Measurements from ENCODE around the gene MEGF9. TPM values are rescaled to one million over a fixed set of nuclear protein-coding genes. Genes with fewer than 3 reads are reported as not detected.

The MEGF9 gene
- total RNA-seq, 2 donors from 2014 or later: 15.3 to 23.8 TPM

DNA sequence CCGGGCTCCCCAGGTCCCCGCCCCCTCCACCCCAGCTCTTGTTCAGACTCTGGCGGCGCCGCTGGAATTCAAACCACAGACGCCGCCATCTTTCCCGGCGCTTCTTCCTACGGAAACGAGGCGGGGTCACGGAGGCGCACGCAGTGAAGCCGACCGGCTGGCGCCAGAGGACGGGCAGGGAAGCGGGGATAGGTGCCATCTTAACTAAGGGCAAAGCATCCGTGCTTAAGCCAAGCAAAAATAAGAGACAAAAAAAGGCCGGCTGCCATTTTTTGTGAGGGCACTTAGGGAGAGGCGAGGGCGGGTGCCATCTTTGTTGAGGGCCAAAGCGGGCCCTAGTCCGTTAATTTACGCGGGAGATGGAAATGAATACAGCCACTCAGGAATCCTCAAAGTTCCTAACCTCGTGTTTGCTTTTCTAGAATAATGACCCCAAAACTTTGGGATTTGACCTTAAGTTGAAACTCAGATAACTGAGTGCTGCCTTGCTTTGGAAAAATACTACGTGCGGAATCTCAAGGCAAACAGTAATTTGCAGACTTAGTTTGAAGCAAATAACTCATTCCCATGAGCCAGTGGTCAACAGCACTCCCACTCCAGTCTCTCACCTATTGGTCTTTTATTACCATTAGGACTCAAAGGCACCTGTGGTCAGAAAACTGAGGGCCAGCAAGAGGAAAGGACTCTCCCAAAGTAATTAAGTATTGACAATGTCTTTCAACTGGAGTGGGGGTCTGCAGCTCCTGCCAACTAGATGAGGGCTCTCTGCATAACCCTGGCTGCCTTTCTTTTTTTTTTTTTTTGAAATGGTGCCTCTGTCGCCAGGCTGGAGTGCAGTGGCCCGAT, 134.0 kb downstream of the MEGF9 start, which contains the start of gene CDK5RAP2:
Gene CDK5RAP2, minus strand, starts transcription at position 117 of the 846 bp plus-strand sequence. CDS start 189 bp downstream, outside the sequence.
- no peaks in the 10 kb centered on the region for H3K36me3 ChIP-seq
- H3K9me3 ChIP-seq: no peaks in the 10 kb centered on the region
- no peaks in the 10 kb centered on the region for H3K27me3 ChIP-seq
- TF ChIP-seq, protein P1, sequence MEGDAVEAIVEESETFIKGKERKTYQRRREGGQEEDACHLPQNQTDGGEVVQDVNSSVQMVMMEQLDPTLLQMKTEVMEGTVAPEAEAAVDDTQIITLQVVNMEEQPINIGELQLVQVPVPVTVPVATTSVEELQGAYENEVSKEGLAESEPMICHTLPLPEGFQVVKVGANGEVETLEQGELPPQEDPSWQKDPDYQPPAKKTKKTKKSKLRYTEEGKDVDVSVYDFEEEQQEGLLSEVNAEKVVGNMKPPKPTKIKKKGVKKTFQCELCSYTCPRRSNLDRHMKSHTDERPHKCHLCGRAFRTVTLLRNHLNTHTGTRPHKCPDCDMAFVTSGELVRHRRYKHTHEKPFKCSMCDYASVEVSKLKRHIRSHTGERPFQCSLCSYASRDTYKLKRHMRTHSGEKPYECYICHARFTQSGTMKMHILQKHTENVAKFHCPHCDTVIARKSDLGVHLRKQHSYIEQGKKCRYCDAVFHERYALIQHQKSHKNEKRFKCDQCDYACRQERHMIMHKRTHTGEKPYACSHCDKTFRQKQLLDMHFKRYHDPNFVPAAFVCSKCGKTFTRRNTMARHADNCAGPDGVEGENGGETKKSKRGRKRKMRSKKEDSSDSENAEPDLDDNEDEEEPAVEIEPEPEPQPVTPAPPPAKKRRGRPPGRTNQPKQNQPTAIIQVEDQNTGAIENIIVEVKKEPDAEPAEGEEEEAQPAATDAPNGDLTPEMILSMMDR (IDR thresholded peaks at IDR 0.05): no peak
- DNase-seq (ENCODE audit: low spot score): peak; percentile 95
- peak within 1 kb of the TSS; percentile 89 to 92 for H3K4me3 ChIP-seq
- H3K4me1 ChIP-seq: peaks cover 0 to 28% of the 10 kb centered on the region in 2 donors
- H3K27ac ChIP-seq: peak within 1 kb of the TSS; percentile 62 to 86

DNA sequence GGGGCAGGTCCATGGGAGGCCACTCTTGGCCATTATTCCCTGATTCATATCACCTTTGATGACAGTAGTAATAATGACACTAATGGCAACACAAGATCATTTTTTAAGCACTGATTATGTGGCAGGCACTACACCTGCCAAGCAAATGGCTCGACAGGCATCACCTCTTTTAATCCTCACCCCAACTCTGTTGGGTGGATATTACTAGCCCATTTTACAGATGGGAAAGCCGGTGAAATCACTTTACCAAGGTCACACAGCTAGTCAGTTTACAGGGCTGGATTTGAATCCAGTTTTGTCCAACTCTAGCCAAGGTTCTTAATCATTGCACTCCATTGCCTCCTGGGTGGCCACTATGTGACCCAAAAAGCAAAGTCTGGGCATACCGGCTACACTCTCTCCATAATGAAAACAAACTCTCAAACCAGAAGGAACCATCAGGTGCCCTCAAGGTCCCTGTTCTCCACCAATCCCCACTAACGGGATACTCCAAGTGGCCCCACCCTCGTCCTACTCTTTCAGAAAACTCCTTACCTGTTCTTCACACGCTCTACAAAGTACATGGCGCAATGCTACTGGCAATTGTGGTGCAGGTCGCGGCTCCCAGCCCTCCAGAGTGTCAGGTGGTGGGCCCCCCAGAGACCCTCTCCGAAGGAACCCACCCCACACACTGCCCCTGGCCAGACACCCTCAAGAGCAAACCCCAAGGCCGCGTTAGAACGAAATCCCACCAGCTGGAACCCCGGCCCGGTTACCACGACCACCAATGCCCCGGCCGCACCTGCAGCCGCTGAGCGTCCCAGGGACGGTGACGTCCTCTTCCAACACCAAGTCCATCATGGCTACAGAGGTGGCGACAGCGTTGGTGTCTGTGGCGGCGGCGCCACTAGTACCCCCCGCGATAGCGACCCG, 134.9 kb downstream of the MEGF9 start:
- TF ChIP-seq, protein P1 (IDR thresholded peaks at IDR 0.05): no peak
- no peaks in the 10 kb centered on the region for H3K36me3 ChIP-seq
- H3K9me3 ChIP-seq: no peaks in the 10 kb centered on the region
- H3K27me3 ChIP-seq: no peaks in the 10 kb centered on the region
- H3K27ac ChIP-seq: peak overlapping the region; percentile 62 to 86
- peaks cover 0 to 25% of the 10 kb centered on the region in 2 donors for H3K4me1 ChIP-seq
- H3K4me3 ChIP-seq: peak overlapping the region; percentile 89 to 92
- DNase-seq (ENCODE audit: low spot score): no peak

DNA sequence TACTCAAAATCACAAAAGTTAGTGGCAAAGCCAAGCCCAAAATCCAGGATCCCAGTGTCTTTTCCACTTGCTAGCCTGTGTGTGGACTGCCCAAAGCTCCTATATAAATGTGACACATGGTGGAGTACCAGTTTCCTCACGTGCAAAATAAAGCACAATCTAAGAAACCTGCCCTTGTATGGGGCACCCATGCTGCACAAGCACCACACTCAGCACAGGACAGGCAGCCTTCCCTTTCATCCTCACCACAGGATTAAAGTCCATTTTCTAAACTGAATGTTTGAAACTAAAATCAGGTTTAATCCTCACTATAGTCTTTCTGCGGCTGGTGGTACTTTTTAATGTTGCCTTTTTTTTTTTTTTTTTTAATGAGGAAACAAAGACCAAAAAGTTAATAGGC, 139.8 kb downstream of the MEGF9 start:
- H3K4me1 ChIP-seq: peaks cover 0 to 36% of the 10 kb centered on the region in 2 donors
- H3K4me3 ChIP-seq: no peak overlapping the region
- no peak for DNase-seq (ENCODE audit: low spot score)
- TF ChIP-seq, protein P1 (IDR thresholded peaks at IDR 0.05): no peak
- peaks cover 19% of the 10 kb centered on the region for H3K36me3 ChIP-seq
- H3K27me3 ChIP-seq: no peaks in the 10 kb centered on the region
- H3K9me3 ChIP-seq: no peaks in the 10 kb centered on the region
- H3K27ac ChIP-seq: no peak overlapping the region

DNA sequence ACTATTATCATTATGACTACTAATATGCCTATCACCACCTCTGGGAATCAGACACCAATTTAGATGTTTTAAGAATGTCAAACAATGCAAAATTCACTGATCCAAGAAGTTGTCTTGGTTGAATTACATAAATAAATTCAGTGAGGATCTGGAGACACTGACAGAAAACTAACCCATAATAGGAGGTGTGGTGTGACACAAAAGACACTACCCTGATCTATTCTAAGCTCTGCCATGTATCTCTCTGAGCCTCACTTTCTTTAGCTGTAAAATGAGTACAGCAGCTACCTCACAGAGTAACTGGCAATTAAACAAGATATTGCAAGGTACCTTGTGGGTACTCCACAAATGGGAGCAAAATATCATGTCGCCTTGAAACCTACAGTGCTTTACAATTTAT, 141.8 kb downstream of the MEGF9 start:
- no peak for DNase-seq (ENCODE audit: low spot score)
- H3K9me3 ChIP-seq: no peaks in the 10 kb centered on the region
- peak overlapping the region; percentile 49 to 70 for H3K27ac ChIP-seq
- H3K4me3 ChIP-seq: no peak overlapping the region
- H3K27me3 ChIP-seq: no peaks in the 10 kb centered on the region
- H3K36me3 ChIP-seq: peaks cover 30% of the 10 kb centered on the region
- TF ChIP-seq, protein P1 (IDR thresholded peaks at IDR 0.05): no peak
- peaks cover 0 to 26% of the 10 kb centered on the region in 2 donors for H3K4me1 ChIP-seq

DNA sequence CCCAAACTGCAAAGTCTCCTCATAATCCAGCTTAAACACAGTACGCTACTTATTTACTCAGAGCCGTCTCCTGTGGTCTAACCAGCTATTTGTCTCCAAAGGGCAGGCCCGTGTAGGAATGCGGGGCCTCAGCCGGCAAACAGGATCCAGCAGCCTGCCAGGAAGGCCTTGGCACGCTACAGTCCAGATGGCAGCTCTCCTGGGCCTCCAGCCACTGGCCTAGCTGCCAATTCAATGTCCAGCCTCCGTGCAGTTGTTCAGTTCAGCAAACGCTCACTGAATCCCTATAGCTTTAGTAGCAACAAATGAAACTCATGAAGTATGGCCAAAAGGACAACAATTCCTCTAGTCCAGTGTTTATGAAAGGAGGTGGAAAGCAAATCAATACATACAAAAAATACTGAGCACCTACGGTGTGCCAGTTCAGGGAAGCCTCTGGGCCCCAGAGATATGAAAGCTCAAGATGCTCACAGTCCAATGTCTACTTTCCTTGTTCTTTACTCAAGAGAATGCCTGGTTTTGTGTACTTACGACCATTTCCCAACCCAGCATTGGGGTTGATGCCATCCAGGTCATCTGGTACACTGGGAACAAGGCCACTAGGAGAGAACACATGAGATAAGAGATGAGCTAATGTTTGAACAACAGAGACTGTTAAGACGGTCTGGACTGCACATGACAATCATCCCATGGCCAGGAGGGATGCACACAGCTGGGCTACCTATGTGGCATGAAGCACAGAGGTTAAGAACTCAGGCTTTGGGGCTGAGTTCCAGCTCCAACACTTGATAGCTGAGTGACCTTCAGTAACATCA, 142.6 kb downstream of the MEGF9 start:
- TF ChIP-seq, protein P1 (IDR thresholded peaks at IDR 0.05): no peak
- Histone ChIP-seq H3K36me3 (peaks cover 38% of the 10 kb centered on the region), H3K27ac (peak overlapping the region; percentile 49 to 70), H3K27me3 (no peaks in the 10 kb centered on the region), H3K9me3 (no peaks in the 10 kb centered on the region), H3K4me3 (no peak overlapping the region), H3K4me1 (peaks cover 0 to 26% of the 10 kb centered on the region in 2 donors)
- DNase-seq (ENCODE audit: low spot score): no peak
